ENCODE measurements around the gene RPL7A. TPM values are rescaled to one million over a fixed set of nuclear protein-coding genes. Genes with fewer than 3 reads are reported as not detected.
A peak's percentile ranks its signal among the peaks of the same experiment; 100 is the strongest.
"Not testable (repeated sequence)": the region's sequence is repeated elsewhere in the genome, so short reads cannot be mapped to it uniquely, and the experiment has no call there.

Gene RPL7A
- total RNA-seq, 1 experiment from 2014 or later, result 2,381 TPM

- in situ Hi-C loops (cut with HindIII; ENCODE audit: low pct_unique_long_range_greater_than_20kb, low sequenced_read_pairs), result loop anchor here (10.0 kb wide), 1 partner anchor 109 kb away; no protein-coding TSS in a partner anchor
- DNase-seq (ENCODE audit: low read depth, low spot score), result peak; percentile 95
Observed at GRCh38 chr9:133375724-133376654, 28.0 kb downstream of the RPL7A start, which contains the start of the genes STKLD1 and SURF4. Gene STKLD1 (plus strand): TSS chr9:133376366. CDS start chr9:133376474, 108 bp downstream. Gene SURF4 (minus strand): TSS chr9:133376060. CDS start chr9:133375969, 91 bp downstream.

GRCh38 chr9:133377280-133377679, 29.3 kb downstream of the RPL7A start:
- not testable (repeated sequence) for DNase-seq (ENCODE audit: low read depth, low spot score)
- in situ Hi-C loops (cut with HindIII; ENCODE audit: low pct_unique_long_range_greater_than_20kb, low sequenced_read_pairs), result loop anchor here (10.0 kb wide), 1 partner anchor 108 kb away; no protein-coding TSS in a partner anchor

- in situ Hi-C loops (cut with HindIII; ENCODE audit: low pct_unique_long_range_greater_than_20kb, low sequenced_read_pairs), result loop anchor here (10.0 kb wide), 1 partner anchor 107 kb away; no protein-coding TSS in a partner anchor
- DNase-seq (ENCODE audit: low read depth, low spot score), result peak; percentile 75
Observed at GRCh38 chr9:133377721-133378216, 29.8 kb downstream of the RPL7A start.

GRCh38 chr9:133378408-133378962, 30.5 kb downstream of the RPL7A start:
- in situ Hi-C loops (cut with HindIII; ENCODE audit: low pct_unique_long_range_greater_than_20kb, low sequenced_read_pairs), result loop anchor here (10.0 kb wide), 1 partner anchor 106 kb away; no protein-coding TSS in a partner anchor
- DNase-seq (ENCODE audit: low read depth, low spot score), result peak; percentile 72

- in situ Hi-C loops (cut with HindIII; ENCODE audit: low pct_unique_long_range_greater_than_20kb, low sequenced_read_pairs), result loop anchor here (10.0 kb wide), 1 partner anchor 105 kb away; no protein-coding TSS in a partner anchor
- DNase-seq (ENCODE audit: low read depth, low spot score), result peak; percentile 92
Observed at GRCh38 chr9:133379153-133380086, 31.4 kb downstream of the RPL7A start.

GRCh38 chr9:133380734-133381133, 32.7 kb downstream of the RPL7A start:
- in situ Hi-C loops (cut with HindIII; ENCODE audit: low pct_unique_long_range_greater_than_20kb, low sequenced_read_pairs), result no loop called here
- DNase-seq (ENCODE audit: low read depth, low spot score), result no peak

- in situ Hi-C loops (cut with HindIII; ENCODE audit: low pct_unique_long_range_greater_than_20kb, low sequenced_read_pairs), result no loop called here
Observed at GRCh38 chr9:133382507-133383141, 34.6 kb downstream of the RPL7A start.

GRCh38 chr9:133383438-133383837, 35.4 kb downstream of the RPL7A start:
- in situ Hi-C loops (cut with HindIII; ENCODE audit: low pct_unique_long_range_greater_than_20kb, low sequenced_read_pairs), result no loop called here

More at GRCh38 chr9:133382507-133383141, 34.6 kb downstream of the RPL7A start:
- no peak for DNase-seq (ENCODE audit: low read depth, low spot score)

GRCh38 chr9:133384736-133385321, 36.8 kb downstream of the RPL7A start:
- no peak for DNase-seq (ENCODE audit: low read depth, low spot score)
- in situ Hi-C loops (cut with HindIII; ENCODE audit: low pct_unique_long_range_greater_than_20kb, low sequenced_read_pairs), result no loop called here

More at GRCh38 chr9:133383438-133383837, 35.4 kb downstream of the RPL7A start:
- no peak for DNase-seq (ENCODE audit: low read depth, low spot score)

GRCh38 chr9:133385452-133385851, 37.4 kb downstream of the RPL7A start:
- in situ Hi-C loops (cut with HindIII; ENCODE audit: low pct_unique_long_range_greater_than_20kb, low sequenced_read_pairs), result no loop called here
- DNase-seq (ENCODE audit: low read depth, low spot score), result no peak

- in situ Hi-C loops (cut with HindIII; ENCODE audit: low pct_unique_long_range_greater_than_20kb, low sequenced_read_pairs), result no loop called here
- no peak for DNase-seq (ENCODE audit: low read depth, low spot score)
Observed at GRCh38 chr9:133386338-133386737, 38.3 kb downstream of the RPL7A start.

- no peak for DNase-seq (ENCODE audit: low read depth, low spot score)
- in situ Hi-C loops (cut with HindIII; ENCODE audit: low pct_unique_long_range_greater_than_20kb, low sequenced_read_pairs), result no loop called here
Observed at GRCh38 chr9:133387680-133388079, 39.7 kb downstream of the RPL7A start.

GRCh38 chr9:133389025-133389557, 41.1 kb downstream of the RPL7A start:
- in situ Hi-C loops (cut with HindIII; ENCODE audit: low pct_unique_long_range_greater_than_20kb, low sequenced_read_pairs), result no loop called here
- no peak for DNase-seq (ENCODE audit: low read depth, low spot score)

- no peak for DNase-seq (ENCODE audit: low read depth, low spot score)
Observed at GRCh38 chr9:133389562-133389961, 41.5 kb downstream of the RPL7A start.

GRCh38 chr9:133390713-133391112, 42.7 kb downstream of the RPL7A start:
- DNase-seq (ENCODE audit: low read depth, low spot score), result no peak
- in situ Hi-C loops (cut with HindIII; ENCODE audit: low pct_unique_long_range_greater_than_20kb, low sequenced_read_pairs), result no loop called here

More at GRCh38 chr9:133389562-133389961, 41.5 kb downstream of the RPL7A start:
- in situ Hi-C loops (cut with HindIII; ENCODE audit: low pct_unique_long_range_greater_than_20kb, low sequenced_read_pairs), result no loop called here

GRCh38 chr9:133391449-133391848, 43.4 kb downstream of the RPL7A start:
- DNase-seq (ENCODE audit: low read depth, low spot score); in situ Hi-C loops (cut with HindIII; ENCODE audit: low pct_unique_long_range_greater_than_20kb, low sequenced_read_pairs): not testable (repeated sequence)
